22Rv1 (cell line): ENCODE data around the gene STEAP1.

Source experiments
- ZFX ChIP-seq: fragments of 450-650 bp; IDR thresholded peaks from 2 replicates; pipeline ENCODE4 v1.6.1; 2017; ENCODE audit warnings: antibody characterized with exemption, borderline replicate concordance
- TF ChIP-seq, protein P1 (sequence below): fragments of 450-650 bp; IDR thresholded peaks from 2 replicates; pipeline ENCODE4 v1.5.1; 2017; ENCODE audit warnings: mild to moderate bottlenecking

GRCh38 chr7:90163534-90163933, 9.3 kb downstream of the STEAP1 start:
- TF ChIP-seq, protein P1, sequence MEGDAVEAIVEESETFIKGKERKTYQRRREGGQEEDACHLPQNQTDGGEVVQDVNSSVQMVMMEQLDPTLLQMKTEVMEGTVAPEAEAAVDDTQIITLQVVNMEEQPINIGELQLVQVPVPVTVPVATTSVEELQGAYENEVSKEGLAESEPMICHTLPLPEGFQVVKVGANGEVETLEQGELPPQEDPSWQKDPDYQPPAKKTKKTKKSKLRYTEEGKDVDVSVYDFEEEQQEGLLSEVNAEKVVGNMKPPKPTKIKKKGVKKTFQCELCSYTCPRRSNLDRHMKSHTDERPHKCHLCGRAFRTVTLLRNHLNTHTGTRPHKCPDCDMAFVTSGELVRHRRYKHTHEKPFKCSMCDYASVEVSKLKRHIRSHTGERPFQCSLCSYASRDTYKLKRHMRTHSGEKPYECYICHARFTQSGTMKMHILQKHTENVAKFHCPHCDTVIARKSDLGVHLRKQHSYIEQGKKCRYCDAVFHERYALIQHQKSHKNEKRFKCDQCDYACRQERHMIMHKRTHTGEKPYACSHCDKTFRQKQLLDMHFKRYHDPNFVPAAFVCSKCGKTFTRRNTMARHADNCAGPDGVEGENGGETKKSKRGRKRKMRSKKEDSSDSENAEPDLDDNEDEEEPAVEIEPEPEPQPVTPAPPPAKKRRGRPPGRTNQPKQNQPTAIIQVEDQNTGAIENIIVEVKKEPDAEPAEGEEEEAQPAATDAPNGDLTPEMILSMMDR, result no peak
- TF ChIP-seq ZFX, result no peak
